Measurements from ENCODE around the gene ERC2. TPM values are rescaled to one million over a fixed set of nuclear protein-coding genes. Genes with fewer than 3 reads are reported as not detected.

ERC2 gene
- polyA plus RNA-seq, 3 donors: not detected

- 100% methylated on average over 1 of the region's 6 CpGs for WGBS (ENCODE audit: insufficient coverage)
- Histone ChIP-seq H3K79me2 (ENCODE audit: insufficient read depth, low read length) (no peaks in the 10 kb centered on the region), H3K4me2 (replicated peaks; ENCODE audit: extremely low read depth, low read length, poor library complexity, severe bottlenecking) (no peak overlapping the region), H3K27ac (ENCODE audit: low read depth in 1 of 2, low read length in 2 of 2) (no peak overlapping the region), H3K9me3 (replicated peaks in 1 of 2; ENCODE audit: control insufficient read depth in 1 of 2, insufficient read depth in 1 of 2, low read length in 2 of 2) (no peaks in the 10 kb centered on the region), H4K20me1 (ENCODE audit: insufficient read depth, low read length) (no peaks in the 10 kb centered on the region), H2AFZ (ENCODE audit: insufficient read depth, low read depth, low read length, poor library complexity, severe bottlenecking) (no peak overlapping the region), H3K36me3 (replicated peaks in 1 of 2; ENCODE audit: control insufficient read depth in 1 of 2, insufficient read depth in 2 of 2, low read length in 2 of 2) (no peaks in the 10 kb centered on the region), H3K9ac (ENCODE audit: insufficient read depth, low read length, poor library complexity, severe bottlenecking) (no peak overlapping the region), H3K27me3 (ENCODE audit: control insufficient read depth in 2 of 2, insufficient read depth in 2 of 2, low read length in 2 of 2) (no peaks in the 10 kb centered on the region), H3K4me3 (replicated peaks in 1 of 3; ENCODE audit: low read depth in 2 of 3, low read length in 3 of 3) (no peak overlapping the region), H3K4me1 (ENCODE audit: control insufficient read depth in 1 of 2, insufficient read depth in 2 of 2, low read length in 2 of 2) (no peaks in the 10 kb centered on the region)
- Mint-ChIP-seq H3K27ac (no peak overlapping the region), H3K4me1 (peaks cover 4% of the 10 kb centered on the region), H3K36me3 (no peaks in the 10 kb centered on the region), H3K4me3 (no peak overlapping the region), H3K27me3 (ENCODE audit: low read depth in 3 of 3) (peaks cover 0 to 9% (median 5%) of the 10 kb centered on the region in 3 donors), H3K9me3 (peaks cover 0 to 6% (median 2%) of the 10 kb centered on the region in 7 donors)
- DNase-seq: no peak
- intact Hi-C loops (cut with micrococcal nuclease): no loop called here
- TF ChIP-seq CTCF (IDR thresholded peaks at IDR 0.05): no peak
These were observed 794.5 kb downstream of the ERC2 start for GRCh38 chr3:55673764-55674163.

- Histone ChIP-seq H3K4me3 (replicated peaks in 1 of 3; ENCODE audit: low read depth in 2 of 3, low read length in 3 of 3) (no peak overlapping the region), H3K4me1 (ENCODE audit: control insufficient read depth in 1 of 2, insufficient read depth in 2 of 2, low read length in 2 of 2) (no peaks in the 10 kb centered on the region), H3K9me3 (replicated peaks in 1 of 2; ENCODE audit: control insufficient read depth in 1 of 2, insufficient read depth in 1 of 2, low read length in 2 of 2) (no peaks in the 10 kb centered on the region), H3K27ac (ENCODE audit: low read depth in 1 of 2, low read length in 2 of 2) (no peak overlapping the region), H3K4me2 (replicated peaks; ENCODE audit: extremely low read depth, low read length, poor library complexity, severe bottlenecking) (no peak overlapping the region), H3K36me3 (replicated peaks in 1 of 2; ENCODE audit: control insufficient read depth in 1 of 2, insufficient read depth in 2 of 2, low read length in 2 of 2) (no peaks in the 10 kb centered on the region), H3K9ac (ENCODE audit: insufficient read depth, low read length, poor library complexity, severe bottlenecking) (no peak overlapping the region), H3K27me3 (ENCODE audit: control insufficient read depth in 2 of 2, insufficient read depth in 2 of 2, low read length in 2 of 2) (no peaks in the 10 kb centered on the region), H3K79me2 (ENCODE audit: insufficient read depth, low read length) (no peaks in the 10 kb centered on the region), H2AFZ (ENCODE audit: insufficient read depth, low read depth, low read length, poor library complexity, severe bottlenecking) (no peak overlapping the region), H4K20me1 (ENCODE audit: insufficient read depth, low read length) (no peaks in the 10 kb centered on the region)
- H3K27me3 Mint-ChIP-seq (ENCODE audit: low read depth in 3 of 3): peaks cover 1 to 4% (median 2%) of the 10 kb centered on the region in 3 donors
- no peaks in the 10 kb centered on the region for H3K36me3 Mint-ChIP-seq
- TF ChIP-seq CTCF (IDR thresholded peaks at IDR 0.05): no peak
- WGBS (ENCODE audit: insufficient coverage): 100% methylated on average over 1 of the region's 2 CpGs
- intact Hi-C loops (cut with micrococcal nuclease): no loop called here
- no peak overlapping the region for H3K4me3 Mint-ChIP-seq
- DNase-seq: no peak
- peaks cover 0 to 8% (median 2%) of the 10 kb centered on the region in 7 donors for H3K9me3 Mint-ChIP-seq
- H3K4me1 Mint-ChIP-seq: peaks cover 4% of the 10 kb centered on the region
- H3K27ac Mint-ChIP-seq: no peak overlapping the region
These were observed 799.1 kb downstream of the ERC2 start for GRCh38 chr3:55669133-55669532.

All from CD14-positive monocyte (primary cell).